ENCODE results near the gene TCF7L1.

DNA sequence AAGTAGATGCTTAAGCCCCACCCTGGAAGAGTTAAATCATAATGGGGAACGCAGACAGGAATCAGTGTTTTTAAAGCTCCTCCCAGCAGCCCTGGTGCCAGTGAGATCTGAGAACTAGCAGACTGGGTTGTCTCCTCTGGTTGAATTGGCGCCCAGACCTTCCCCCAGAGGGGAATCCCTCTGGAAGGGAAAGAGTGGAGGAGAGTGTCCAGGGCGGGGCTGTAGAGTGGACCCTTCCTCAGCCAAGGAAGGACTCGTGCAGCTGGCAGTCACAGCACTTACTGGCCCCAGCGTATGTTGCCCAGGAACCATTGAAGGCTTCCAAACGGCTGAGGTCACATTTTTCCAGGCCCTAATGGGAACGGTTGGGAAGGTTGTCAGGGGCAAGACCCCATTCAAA lies 132.1 kb downstream of the TCF7L1 start:
- TF ChIP-seq CEBPB (IDR thresholded peaks at IDR 0.05; ENCODE audit: borderline replicate concordance, low read depth, low read length) (no peak), TOE1 (CRISPR knock-in tag; IDR thresholded peaks at IDR 0.05) (no peak), NR3C1 (CRISPR knock-in tag; IDR thresholded peaks at IDR 0.05) (no peak), ZSCAN29 (CRISPR knock-in tag; conservative IDR thresholded peaks at IDR 0.05) (no peak)
- TF ChIP-seq, protein P1, sequence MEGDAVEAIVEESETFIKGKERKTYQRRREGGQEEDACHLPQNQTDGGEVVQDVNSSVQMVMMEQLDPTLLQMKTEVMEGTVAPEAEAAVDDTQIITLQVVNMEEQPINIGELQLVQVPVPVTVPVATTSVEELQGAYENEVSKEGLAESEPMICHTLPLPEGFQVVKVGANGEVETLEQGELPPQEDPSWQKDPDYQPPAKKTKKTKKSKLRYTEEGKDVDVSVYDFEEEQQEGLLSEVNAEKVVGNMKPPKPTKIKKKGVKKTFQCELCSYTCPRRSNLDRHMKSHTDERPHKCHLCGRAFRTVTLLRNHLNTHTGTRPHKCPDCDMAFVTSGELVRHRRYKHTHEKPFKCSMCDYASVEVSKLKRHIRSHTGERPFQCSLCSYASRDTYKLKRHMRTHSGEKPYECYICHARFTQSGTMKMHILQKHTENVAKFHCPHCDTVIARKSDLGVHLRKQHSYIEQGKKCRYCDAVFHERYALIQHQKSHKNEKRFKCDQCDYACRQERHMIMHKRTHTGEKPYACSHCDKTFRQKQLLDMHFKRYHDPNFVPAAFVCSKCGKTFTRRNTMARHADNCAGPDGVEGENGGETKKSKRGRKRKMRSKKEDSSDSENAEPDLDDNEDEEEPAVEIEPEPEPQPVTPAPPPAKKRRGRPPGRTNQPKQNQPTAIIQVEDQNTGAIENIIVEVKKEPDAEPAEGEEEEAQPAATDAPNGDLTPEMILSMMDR (CRISPR knock-in tag; IDR thresholded peaks at IDR 0.05): no peak
- TF ChIP-seq, protein P2, sequence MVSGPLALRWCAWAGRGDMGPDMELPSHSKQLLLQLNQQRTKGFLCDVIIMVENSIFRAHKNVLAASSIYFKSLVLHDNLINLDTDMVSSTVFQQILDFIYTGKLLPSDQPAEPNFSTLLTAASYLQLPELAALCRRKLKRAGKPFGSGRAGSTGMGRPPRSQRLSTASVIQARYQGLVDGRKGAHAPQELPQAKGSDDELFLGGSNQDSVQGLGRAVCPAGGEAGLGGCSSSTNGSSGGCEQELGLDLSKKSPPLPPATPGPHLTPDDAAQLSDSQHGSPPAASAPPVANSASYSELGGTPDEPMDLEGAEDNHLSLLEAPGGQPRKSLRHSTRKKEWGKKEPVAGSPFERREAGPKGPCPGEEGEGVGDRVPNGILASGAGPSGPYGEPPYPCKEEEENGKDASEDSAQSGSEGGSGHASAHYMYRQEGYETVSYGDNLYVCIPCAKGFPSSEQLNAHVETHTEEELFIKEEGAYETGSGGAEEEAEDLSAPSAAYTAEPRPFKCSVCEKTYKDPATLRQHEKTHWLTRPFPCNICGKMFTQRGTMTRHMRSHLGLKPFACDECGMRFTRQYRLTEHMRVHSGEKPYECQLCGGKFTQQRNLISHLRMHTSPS (CRISPR knock-in tag; IDR thresholded peaks at IDR 0.05; ENCODE audit: low read depth): no peak

Data from HepG2 (cell line).